ENCODE measurements around the gene SCAMP3. TPM values are rescaled to one million over a fixed set of nuclear protein-coding genes. Genes with fewer than 3 reads are reported as not detected.
A peak's percentile ranks its signal among the peaks of the same experiment; 100 is the strongest.
"Not testable (repeated sequence)": the region's sequence is repeated elsewhere in the genome, so short reads cannot be mapped to it uniquely, and the experiment has no call there.

Gene SCAMP3
- total RNA-seq, 2 donors from 2014 or later = 77.2 to 77.7 TPM

DNA sequence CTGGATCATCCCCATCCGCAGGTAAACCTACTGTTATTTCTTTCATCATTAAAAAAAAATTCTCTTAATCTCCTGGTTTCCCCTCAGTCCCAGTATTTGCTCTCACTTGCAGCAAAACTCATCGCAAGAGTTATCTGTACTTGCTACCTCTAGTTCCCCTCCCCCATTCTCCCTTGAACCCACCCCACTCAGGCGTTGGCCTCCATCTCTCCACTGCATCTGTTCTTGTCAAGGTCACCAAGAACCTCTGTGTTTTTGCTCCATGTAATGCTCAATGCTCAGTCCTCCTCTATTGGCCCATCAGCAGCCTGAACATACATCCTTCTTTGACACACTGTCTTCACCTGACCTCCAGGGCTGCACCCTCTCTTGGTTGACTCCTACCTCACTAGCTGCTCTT lies 34.5 kb upstream of the SCAMP3 start:
- peaks cover 0 to 10% of the 10 kb centered on the region in 2 donors for H3K27me3 ChIP-seq
- no peaks in the 10 kb centered on the region for H3K36me3 ChIP-seq
- TF ChIP-seq CTCF (IDR thresholded peaks at IDR 0.05) = no peak

GRCh38 chr1:155295942-155296267 lies 33.7 kb upstream of the SCAMP3 start:
- no peak for DNase-seq (ENCODE audit: low spot score)
- Histone ChIP-seq H3K4me1 (peaks cover 0 to 7% of the 10 kb centered on the region in 2 donors), H3K27ac (no peak overlapping the region), H3K27me3 (peaks cover 0 to 10% of the 10 kb centered on the region in 2 donors), H3K36me3 (no peaks in the 10 kb centered on the region), H3K9me3 (no peaks in the 10 kb centered on the region), H3K4me3 (no peak overlapping the region)
- TF ChIP-seq CTCF (IDR thresholded peaks at IDR 0.05) = no peak

More for the DNA sequence above, 34.5 kb upstream of the SCAMP3 start:
- H3K4me3 ChIP-seq = no peak overlapping the region
- H3K9me3 ChIP-seq = no peaks in the 10 kb centered on the region
- no peak overlapping the region for H3K27ac ChIP-seq
- peaks cover 0 to 7% of the 10 kb centered on the region in 2 donors for H3K4me1 ChIP-seq
- no peak for DNase-seq (ENCODE audit: low spot score)

DNA sequence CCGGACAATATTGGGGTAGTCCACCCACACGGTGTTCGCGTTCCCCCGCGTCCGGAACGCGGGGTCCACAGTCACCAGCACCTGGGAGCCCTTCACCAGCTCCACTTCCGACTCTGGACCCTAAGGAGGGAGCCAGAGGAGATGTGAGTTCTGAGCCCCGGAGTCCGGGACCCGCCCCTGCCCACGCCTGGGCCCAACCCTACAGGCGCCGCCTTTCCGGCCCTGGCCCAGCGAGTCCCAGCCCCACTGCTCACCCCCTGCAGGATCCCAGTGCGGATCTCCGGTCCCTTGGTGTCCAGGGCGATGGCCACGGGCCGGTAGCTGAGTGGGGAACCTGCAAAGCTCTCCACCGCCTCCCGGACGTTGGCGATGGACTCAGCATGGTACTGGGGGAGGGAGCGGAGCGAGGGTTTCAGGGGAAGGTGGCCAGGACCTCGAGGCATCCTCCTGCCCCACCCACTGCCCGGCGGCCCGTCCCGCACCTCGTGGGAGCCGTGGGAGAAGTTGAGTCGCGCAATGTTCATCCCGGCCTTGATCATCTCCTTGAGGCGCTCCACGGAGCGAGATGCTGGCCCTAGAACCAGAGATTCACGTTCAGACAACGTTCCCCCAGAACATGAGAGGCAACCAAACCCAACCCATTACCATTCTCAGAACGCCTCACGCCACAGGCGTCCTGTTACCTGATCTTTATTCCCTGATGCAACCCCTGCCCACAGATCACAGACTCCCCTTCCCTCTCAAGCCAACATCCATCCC lies 33.2 kb upstream of the SCAMP3 start:
- no peak for TF ChIP-seq CTCF (IDR thresholded peaks at IDR 0.05)
- no peak for DNase-seq (ENCODE audit: low spot score)
- Histone ChIP-seq H3K36me3 (no peaks in the 10 kb centered on the region), H3K27me3 (peaks cover 0 to 10% of the 10 kb centered on the region in 2 donors), H3K27ac (no peak overlapping the region), H3K4me3 (peak overlapping the region in 1 of 2 donors; percentile 18), H3K4me1 (peaks cover 0 to 7% of the 10 kb centered on the region in 2 donors), H3K9me3 (no peaks in the 10 kb centered on the region)

GRCh38 chr1:155294520-155295182 lies 32.5 kb upstream of the SCAMP3 start:
- peaks cover 0 to 7% of the 10 kb centered on the region in 2 donors for H3K4me1 ChIP-seq
- no peak overlapping the region for H3K27ac ChIP-seq
- no peaks in the 10 kb centered on the region for H3K9me3 ChIP-seq
- TF ChIP-seq CTCF (IDR thresholded peaks at IDR 0.05) = no peak
- no peaks in the 10 kb centered on the region for H3K36me3 ChIP-seq
- peaks cover 0 to 10% of the 10 kb centered on the region in 2 donors for H3K27me3 ChIP-seq
- H3K4me3 ChIP-seq = peak overlapping the region in 1 of 2 donors; percentile 18
- no peak for DNase-seq (ENCODE audit: low spot score)

GRCh38 chr1:155293086-155293749 lies 31.1 kb upstream of the SCAMP3 start:
- H3K36me3 ChIP-seq = no peaks in the 10 kb centered on the region
- peaks cover 0 to 7% of the 10 kb centered on the region in 2 donors for H3K4me1 ChIP-seq
- H3K27me3 ChIP-seq = peaks cover 0 to 10% of the 10 kb centered on the region in 2 donors
- no peaks in the 10 kb centered on the region for H3K9me3 ChIP-seq
- no peak for TF ChIP-seq CTCF (IDR thresholded peaks at IDR 0.05)
- no peak overlapping the region for H3K4me3 ChIP-seq
- H3K27ac ChIP-seq = no peak overlapping the region
- DNase-seq (ENCODE audit: low spot score) = no peak

- peaks cover 0 to 10% of the 10 kb centered on the region in 2 donors for H3K27me3 ChIP-seq
- DNase-seq (ENCODE audit: low spot score) = not testable (repeated sequence)
Observed at GRCh38 chr1:155291006-155291405, 28.8 kb upstream of the SCAMP3 start.

More at GRCh38 chr1:155291006-155291405, 28.8 kb upstream of the SCAMP3 start:
- H3K4me3 ChIP-seq, H3K9me3 ChIP-seq, H3K27ac ChIP-seq, H3K36me3 ChIP-seq, H3K4me1 ChIP-seq: not testable (repeated sequence)
